GM19463 (cell line): ENCODE data around the gene NGEF.
"Not testable (repeated sequence)": the region's sequence is repeated elsewhere in the genome, so short reads cannot be mapped to it uniquely, and the experiment has no call there.

Experiments
- ATAC-seq: cut with Tn5 transposase; IDR thresholded peaks from one replicate; pipeline ENCODE4 v1.9.1; 2021; ENCODE audit warnings: mild to moderate bottlenecking, moderate library complexity; ENCODE audit not compliant: unreplicated experiment

NGEF gene

DNA sequence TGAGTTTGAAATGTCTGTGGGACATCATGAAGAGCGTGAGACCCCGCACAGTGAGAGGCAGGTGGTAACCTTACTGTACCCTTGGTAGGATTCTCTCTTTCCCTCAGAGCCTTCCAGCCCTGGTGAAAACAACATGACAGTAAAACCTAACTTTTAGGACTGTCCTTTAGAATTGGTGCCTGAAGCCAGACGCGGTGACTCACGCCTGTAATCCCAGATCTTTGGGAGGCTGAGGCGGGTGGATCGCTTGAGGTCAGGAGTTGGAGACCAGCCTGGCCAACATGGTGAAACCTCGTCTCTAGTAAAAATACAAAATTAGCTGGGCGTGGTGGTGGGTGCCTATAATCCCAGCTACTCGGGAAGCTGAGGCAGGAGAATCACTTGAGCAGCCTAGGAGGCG is 161.0 kb downstream of the NGEF start:
- not testable (repeated sequence) for ATAC-seq

DNA sequence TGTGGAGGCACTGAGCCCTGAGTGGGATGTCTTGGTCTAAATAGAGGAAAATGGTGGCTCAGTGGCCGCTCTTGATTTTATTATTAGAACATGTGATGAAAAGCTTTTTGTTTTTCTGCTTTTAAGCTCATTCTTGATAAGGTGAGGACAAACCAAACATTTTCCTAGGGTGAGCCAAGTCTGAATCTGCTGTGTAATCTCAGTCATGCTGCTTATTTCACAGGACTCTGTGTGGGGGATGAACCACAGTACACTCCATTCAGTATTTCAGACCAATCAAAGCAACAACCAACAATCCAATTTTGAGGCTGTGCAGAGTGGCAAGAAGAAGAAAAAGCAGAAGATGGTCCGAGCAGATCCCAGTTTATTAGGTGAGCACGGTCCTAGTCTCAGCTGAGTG is 163.0 kb downstream of the NGEF start:
- no peak for ATAC-seq

DNA sequence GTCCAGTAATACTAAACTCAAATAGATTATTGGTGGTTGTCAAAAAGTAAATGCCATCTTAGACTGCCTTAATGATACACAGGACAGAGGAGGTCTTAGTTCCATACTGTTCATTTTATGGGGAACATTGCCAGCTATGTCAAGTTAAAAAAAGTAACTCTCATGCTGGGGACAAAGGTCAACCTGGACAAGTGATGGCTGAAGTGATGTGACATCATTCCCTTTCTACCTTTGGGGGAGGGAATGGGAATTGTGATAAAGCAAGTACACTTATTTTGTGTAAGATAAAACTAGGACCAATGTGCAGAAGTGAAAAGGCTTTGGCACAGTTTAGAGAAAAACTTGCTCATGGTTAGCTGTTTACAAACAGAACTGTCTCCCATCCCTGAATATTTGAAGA is 167.0 kb downstream of the NGEF start:
- no peak for ATAC-seq

DNA sequence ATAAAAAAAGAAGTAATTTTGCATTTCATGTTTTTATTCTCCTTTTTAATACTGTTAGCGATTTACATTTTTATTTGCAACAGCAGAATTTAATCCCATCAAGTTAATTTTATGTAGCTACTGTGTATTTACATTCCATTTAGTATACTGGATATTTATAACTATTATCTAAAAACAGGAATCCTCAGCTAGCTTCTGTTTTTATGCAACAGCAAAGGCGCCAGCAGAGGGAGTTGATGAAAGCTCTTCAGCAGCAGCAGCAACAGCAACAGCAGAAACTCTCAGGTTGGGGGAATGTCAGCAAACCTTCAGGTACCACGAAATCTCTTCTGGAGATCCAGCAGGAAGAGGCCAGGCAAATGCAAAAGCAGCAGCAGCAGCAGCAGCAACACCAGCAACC is 169.2 kb downstream of the NGEF start:
- ATAC-seq: no peak

DNA sequence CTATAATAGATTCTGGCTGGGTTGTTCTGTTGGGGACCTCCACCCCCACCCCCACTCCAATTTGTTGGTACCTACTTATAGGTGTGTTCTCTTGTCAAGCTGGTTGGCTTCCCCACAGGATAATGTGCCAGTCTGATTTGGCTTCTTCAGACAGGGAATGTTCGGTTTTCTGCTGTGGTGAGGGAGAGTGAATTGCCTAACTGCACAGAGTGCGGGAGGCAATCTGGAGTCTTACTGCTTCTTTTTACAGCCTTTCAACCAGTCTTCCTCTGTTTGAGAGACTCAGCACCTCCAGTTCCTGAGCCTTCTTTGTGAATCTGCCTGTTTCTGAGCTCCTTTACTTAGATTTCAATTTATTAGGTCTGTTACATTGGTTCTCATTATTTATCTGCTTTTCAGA is 170.4 kb downstream of the NGEF start:
- no peak for ATAC-seq

DNA sequence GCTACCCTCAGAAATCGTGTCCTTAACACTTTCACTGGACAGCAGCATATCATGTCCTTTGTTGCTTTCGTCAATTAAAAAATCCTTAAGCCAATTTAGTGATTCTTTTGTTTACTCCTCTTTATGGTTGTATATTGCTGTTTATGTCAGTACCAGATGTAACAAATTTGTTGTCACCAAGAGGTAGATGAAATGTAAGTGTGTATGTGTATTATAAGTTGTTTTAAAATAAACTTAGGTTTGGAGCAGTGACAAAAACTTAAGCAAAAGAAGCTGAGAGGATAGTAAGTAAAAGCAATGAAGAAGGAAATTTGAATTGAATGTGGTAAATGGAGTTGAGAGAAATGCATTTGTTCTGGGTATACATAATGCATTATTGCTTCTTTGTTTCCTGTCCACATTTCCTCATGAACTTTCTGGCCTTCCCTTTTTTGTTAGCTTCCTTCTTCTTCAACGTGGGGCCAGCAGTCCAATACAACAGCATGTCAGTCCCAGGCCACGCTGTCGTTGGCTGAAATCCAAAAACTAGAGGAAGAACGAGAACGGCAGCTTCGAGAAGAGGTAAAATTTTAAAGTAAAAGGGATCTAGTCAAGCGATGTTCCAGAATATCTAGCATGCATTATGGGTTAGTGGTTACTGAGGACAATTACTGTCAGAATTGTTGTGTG is 173.5 kb downstream of the NGEF start:
- ATAC-seq: no peak

DNA sequence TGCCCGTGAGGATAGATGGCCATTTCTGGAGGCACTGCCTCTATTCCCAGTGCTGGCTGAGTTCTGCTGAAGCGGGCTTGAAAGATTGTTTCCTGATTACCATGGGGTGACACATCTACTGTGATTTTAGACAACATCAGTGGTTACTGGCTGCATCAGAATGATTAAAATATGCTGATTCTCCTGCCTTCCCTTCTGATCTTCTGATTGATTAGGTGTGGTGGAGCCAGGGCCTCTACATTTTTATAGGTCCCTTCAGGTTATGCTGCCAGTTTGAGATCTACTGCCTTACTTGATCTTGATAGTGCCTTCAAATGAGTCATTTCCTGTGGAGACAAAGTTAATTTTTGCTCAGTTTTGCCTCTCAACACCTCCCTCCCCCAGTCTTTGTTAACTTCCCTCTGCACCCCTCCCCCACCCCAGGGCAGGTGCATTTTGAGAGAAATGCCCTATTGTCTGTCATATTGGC is 174.6 kb downstream of the NGEF start:
- ATAC-seq: peak; percentile 93

DNA sequence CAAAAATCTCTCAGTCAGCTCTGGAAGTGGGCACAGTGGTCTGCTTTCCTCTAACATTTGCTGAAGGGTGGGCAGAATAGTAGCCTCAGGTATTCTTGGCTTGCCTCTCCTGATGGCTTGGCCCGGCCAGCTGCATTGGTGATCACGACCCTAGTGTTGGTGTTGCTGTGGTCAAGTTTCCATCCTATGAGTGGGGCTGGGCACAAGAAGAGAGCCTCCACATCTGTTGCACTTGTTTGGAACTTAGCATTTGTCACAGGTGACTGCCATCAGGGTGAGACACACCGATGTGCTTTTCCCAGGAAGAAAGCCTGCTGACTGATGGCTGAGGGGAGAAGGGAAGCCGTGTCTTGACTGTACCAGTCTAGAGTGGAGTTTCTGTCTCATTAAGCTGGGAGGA is 176.1 kb downstream of the NGEF start:
- no peak for ATAC-seq

DNA sequence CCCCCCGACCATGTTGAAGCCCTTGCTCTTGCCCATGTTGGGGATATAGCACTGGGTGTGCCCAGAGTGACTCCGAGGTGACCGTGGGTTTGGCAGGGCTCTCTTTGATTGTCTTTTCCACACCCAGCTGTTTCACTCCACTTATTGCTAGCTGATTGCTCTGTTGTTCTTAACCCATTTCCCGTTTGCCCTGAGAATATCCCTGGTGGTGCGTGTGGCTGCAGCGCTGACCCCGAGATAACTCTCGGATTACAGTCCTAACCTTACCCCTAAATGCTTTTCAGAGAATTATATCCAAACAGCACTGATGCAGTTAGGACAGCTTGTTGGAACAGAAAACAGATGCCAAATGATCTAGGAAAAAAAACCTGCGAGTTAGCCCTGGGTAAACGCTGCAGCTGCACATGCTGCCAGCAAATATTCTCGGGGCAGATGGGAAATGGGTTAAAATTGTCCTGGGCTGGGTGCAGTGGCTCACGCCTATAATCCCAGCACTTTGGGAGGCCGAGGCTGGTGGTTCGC is 177.3 kb downstream of the NGEF start:
- ATAC-seq: no peak

DNA sequence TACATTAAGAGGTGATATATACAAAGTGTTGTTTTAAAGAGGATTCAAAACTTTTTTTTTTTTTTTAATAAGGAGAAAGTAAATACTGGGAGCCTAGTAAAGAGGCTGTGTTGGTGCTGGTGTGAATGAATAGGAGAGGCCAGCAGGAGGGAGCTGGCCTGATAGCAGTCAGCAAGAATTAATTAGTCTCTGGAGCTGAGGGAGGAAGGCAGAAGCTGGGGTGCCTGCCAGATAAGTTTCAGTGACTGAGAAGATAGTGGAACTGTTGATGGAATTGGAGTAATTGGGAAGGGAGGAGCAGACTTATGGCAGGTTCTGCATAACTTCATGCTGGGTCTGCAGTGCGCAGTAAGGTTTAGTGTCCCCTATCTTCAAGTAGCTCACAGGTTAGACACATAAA is 179.2 kb downstream of the NGEF start:
- ATAC-seq: no peak

DNA sequence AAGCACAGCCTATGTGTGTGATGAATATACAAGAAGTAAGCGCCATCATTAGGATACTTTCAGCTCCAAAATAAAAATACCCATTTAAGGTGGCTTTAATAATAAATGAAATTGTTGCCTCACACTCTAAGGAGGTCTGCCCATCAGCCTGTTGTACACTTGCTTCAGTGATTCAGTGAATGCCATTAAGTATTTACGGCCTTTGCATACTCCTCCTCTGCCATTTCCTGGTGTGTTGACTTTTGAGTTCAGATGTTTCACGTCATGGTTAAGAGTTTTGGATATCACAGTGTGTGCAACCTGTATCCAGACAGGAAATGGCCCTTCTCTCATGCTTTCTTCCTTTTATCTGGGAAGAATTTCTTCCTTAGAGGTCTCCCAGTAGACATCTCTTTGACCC is 181.6 kb downstream of the NGEF start:
- ATAC-seq: no peak

DNA sequence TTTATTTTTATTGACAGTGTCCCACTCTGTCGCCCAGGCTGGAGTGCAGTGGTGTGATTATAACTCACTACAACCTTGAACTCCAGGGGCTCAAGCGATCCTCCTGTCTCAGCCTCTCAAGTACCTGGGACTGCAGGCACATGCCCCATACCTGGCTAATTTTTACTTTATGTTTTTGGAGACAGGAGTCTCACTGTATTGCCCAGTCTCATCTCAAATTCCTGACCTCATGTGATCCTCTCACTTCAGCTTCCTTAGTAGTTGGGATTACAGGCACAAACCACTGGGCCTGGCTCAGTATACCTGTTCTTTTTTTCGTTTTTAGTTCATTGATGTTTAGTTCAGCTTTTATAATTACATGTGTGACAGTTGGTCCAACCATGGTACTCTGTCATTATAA is 183.1 kb downstream of the NGEF start:
- no peak for ATAC-seq
